LNCaP clone FGC (cell line): ENCODE results near the gene CPLX3.
"Not testable (repeated sequence)": the region's sequence is repeated elsewhere in the genome, so short reads cannot be mapped to it uniquely, and the experiment has no call there.

Experiments
- DNase-seq: peaks from one replicate; pipeline ENCODE4 v3.0.0-alpha.2; 2011; ENCODE audit warnings: low read depth
- H3K4me3 ChIP-seq: 2 replicates; pipeline ENCODE4 v1.5.1; 2011; ENCODE audit warnings: mild to moderate bottlenecking, low read depth, low read length, control low read depth
- CTCF ChIP-seq: IDR thresholded peaks from 2 replicates; pipeline ENCODE4 v1.5.1; 2012; ENCODE audit warnings: mild to moderate bottlenecking; ENCODE audit not compliant: control insufficient read depth, insufficient read depth; ENCODE audit errors: extremely low read depth

The CPLX3 gene

GRCh38 chr15:74785194-74786032, 41.0 kb upstream of the CPLX3 start:
- no peak for TF ChIP-seq CTCF
- DNase-seq = no peak
- H3K4me3 ChIP-seq = no peak overlapping the region

- not testable (repeated sequence) for H3K4me3 ChIP-seq, DNase-seq
Measured at GRCh38 chr15:74786081-74786480, 40.3 kb upstream of the CPLX3 start.

GRCh38 chr15:74786551-74787165, 39.8 kb upstream of the CPLX3 start:
- no peak for TF ChIP-seq CTCF
- no peak overlapping the region for H3K4me3 ChIP-seq
- DNase-seq = no peak

DNA sequence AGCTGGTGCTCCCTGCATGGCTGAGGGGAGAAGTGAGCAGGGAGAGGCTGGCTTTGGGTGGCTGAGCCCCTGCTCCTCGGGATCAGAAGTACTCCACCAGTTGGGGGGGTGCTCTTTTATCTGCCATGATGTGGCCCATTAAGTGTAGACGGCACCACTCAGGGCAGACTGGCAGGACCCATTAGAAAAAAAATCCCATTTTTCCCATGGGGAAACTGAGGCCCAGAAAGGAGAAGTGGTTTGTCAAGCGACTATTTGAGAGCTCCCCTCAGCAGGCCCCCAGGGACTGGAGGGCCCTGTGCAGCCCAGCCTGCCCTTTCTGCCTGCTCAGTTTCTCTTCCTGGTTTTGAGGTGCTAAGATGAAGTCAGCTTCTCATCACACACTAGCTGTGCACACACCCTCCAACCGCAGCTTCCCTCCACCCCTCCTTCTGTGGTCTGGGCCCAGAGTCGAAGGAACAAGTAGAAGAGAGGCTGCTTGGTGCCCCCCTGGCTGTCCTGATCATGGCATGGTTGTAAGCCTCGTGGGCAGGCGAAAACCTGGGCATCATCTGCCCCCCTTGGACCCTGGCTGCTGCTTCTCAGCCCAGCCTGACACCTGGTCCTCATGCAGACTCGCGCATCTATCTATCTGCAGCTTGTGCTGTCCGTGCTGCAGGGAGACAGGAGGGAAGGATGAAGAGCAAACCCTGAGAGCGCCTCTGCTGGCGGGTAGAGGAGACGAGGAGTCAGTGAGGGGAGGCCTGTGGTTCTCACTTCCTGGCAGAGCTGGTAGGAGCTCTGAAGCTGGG, 39.0 kb upstream of the CPLX3 start:
- peak; percentile 46 for TF ChIP-seq CTCF
- no peak overlapping the region for H3K4me3 ChIP-seq
- no peak for DNase-seq

- DNase-seq = no peak
- no peak overlapping the region for H3K4me3 ChIP-seq
- no peak for TF ChIP-seq CTCF
Measured at GRCh38 chr15:74788042-74788682, 38.3 kb upstream of the CPLX3 start.

- TF ChIP-seq CTCF = no peak
- no peak for DNase-seq
- peak overlapping the region; percentile 6; the same call in 1 of the 2 replicates for H3K4me3 ChIP-seq
Measured at GRCh38 chr15:74788683-74789151, 37.7 kb upstream of the CPLX3 start.
